OCI-LY3 (cell line): ENCODE results near the gene TICRR.
"Not testable (repeated sequence)": the region's sequence is repeated elsewhere in the genome, so short reads cannot be mapped to it uniquely, and the experiment has no call there.

ENCODE experiments used
- H2AFZ ChIP-seq: fragments of 200-600, 300-600 bp; shearing (Covaris generic); 2 replicates; pipeline ENCODE4 v1.6.0; 2014; ENCODE audit warnings: antibody characterized with exemption, low read depth, low read length
- H3K27ac ChIP-seq: fragments of 200-600, 300-600 bp; sonication (generic); 2 replicates; pipeline ENCODE4 v1.5.1; 2014; ENCODE audit warnings: mild to moderate bottlenecking, low read length, moderate library complexity, mixed read lengths
- H3K27me3 ChIP-seq: fragments of 200-600, 300-600 bp; sonication (generic); 2 replicates; pipeline ENCODE4 v1.6.1; 2014; ENCODE audit warnings: low read depth, low read length, mixed read lengths
- H3K36me3 ChIP-seq: fragments of 200-600, 300-600 bp; sonication (generic); replicated peaks from 2 replicates; pipeline ENCODE3; 2014; ENCODE audit warnings: low read depth, low read length, mixed read lengths
- H3K4me1 ChIP-seq: fragments of 300-600, 200-600 bp; sonication (generic); 2 replicates; pipeline ENCODE4 v1.6.1; 2014; ENCODE audit warnings: low read length, mixed read lengths
- H3K4me2 ChIP-seq: fragments of 200-600, 300-600 bp; sonication (generic); 2 replicates; pipeline ENCODE4 v1.6.1; 2014; ENCODE audit warnings: low read length, mixed read lengths
- H3K4me3 ChIP-seq: fragments of 300-600, 200-600 bp; sonication (generic); 2 replicates; pipeline ENCODE4 v1.5.1; 2014; ENCODE audit warnings: antibody characterized with exemption, mild to moderate bottlenecking, low read length, moderate library complexity
- H3K79me2 ChIP-seq: fragments of 300-600, 200-600 bp; shearing (Covaris generic); 2 replicates; pipeline ENCODE4 v1.6.1; 2014; ENCODE audit warnings: mild to moderate bottlenecking, low read length, mixed read lengths
- H3K9ac ChIP-seq: fragments of 300-600, 200-600 bp; shearing (Covaris generic); 2 replicates; pipeline ENCODE4 v1.6.0; 2014; ENCODE audit warnings: mild to moderate bottlenecking, low read length, moderate library complexity
- H3K9me3 ChIP-seq: fragments of 200-600, 300-600 bp; shearing (Covaris generic); 2 replicates; pipeline ENCODE4 v1.6.1; 2014; ENCODE audit warnings: low read length, mixed read lengths; ENCODE audit not compliant: insufficient read depth
- H4K20me1 ChIP-seq: fragments of 200-600, 300-600 bp; sonication (generic); 2 replicates; pipeline ENCODE4 v1.6.1; 2016; ENCODE audit warnings: low read length, mixed read lengths; ENCODE audit not compliant: insufficient read depth
- EZH2phosphoT487 ChIP-seq: fragments of 200-600 bp; shearing (Covaris generic); IDR thresholded peaks from 2 replicates; pipeline ENCODE4 v1.6.1; 2018; ENCODE audit warnings: antibody characterized with exemption, mixed run types, low read depth
- TF ChIP-seq, protein P1 (sequence below): fragments of 200-600, 300-600 bp; sonication (generic); IDR thresholded peaks from 2 replicates; pipeline ENCODE4 v1.5.1; 2014; ENCODE audit warnings: antibody characterized with exemption, low read length, low read depth

TICRR gene

DNA sequence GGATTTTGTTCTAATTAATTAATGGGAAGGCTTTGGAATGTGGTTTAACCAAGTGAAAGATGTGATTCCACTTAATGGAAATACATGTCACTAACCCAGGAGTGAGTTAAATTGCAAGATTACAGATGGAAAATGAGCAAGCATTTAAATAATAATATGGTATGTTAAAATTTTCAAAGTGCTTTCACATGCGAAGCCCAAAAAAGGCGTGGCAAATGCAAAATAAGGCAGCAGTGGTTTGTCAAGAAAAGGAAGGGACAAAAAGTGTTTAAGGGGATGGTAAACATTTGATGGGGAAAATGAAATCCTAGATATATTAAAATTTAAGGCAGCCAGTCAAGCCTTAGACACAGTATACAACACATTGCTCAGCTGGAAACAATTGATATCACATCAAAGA lies 2.9 kb downstream of the TICRR start:
- H3K4me2 ChIP-seq: peak overlapping the region; percentile 36
- peaks cover 26% of the 10 kb centered on the region for H4K20me1 ChIP-seq
- H3K4me1 ChIP-seq: peaks cover 20% of the 10 kb centered on the region
- H3K27me3 ChIP-seq: no peaks in the 10 kb centered on the region
- H2AFZ ChIP-seq: no peak overlapping the region
- peaks cover 78% of the 10 kb centered on the region for H3K79me2 ChIP-seq
- no peaks in the 10 kb centered on the region for H3K9me3 ChIP-seq
- TF ChIP-seq, protein P1, sequence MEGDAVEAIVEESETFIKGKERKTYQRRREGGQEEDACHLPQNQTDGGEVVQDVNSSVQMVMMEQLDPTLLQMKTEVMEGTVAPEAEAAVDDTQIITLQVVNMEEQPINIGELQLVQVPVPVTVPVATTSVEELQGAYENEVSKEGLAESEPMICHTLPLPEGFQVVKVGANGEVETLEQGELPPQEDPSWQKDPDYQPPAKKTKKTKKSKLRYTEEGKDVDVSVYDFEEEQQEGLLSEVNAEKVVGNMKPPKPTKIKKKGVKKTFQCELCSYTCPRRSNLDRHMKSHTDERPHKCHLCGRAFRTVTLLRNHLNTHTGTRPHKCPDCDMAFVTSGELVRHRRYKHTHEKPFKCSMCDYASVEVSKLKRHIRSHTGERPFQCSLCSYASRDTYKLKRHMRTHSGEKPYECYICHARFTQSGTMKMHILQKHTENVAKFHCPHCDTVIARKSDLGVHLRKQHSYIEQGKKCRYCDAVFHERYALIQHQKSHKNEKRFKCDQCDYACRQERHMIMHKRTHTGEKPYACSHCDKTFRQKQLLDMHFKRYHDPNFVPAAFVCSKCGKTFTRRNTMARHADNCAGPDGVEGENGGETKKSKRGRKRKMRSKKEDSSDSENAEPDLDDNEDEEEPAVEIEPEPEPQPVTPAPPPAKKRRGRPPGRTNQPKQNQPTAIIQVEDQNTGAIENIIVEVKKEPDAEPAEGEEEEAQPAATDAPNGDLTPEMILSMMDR: no peak
- TF ChIP-seq EZH2phosphoT487: no peak
- no peak overlapping the region for H3K9ac ChIP-seq
- no peak overlapping the region; the same call in 1 of the 2 replicates for H3K4me3 ChIP-seq
- no peak overlapping the region for H3K27ac ChIP-seq
- H3K36me3 ChIP-seq: peaks cover 46% of the 10 kb centered on the region

DNA sequence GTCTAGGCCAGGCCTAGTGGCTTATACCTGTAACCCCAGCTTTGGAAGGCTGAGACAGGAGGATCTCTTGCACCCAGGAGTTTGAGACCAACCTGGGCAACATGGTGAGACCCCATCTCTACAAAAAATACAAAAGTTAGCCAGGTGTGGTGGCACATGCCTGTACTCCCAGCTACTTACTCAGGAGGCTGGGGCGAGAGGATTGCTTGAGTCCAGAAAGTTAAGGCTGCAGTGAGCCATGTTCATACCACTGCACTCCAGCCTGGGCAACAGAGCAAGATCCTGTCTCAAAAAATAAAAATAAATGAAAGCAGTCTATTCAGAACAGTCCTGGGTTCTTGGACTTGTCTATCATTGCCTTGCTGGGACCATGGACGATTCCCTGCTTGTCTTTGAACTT lies 5.5 kb downstream of the TICRR start:
- H3K36me3 ChIP-seq: peaks cover 66% of the 10 kb centered on the region
- H3K9ac ChIP-seq, H2AFZ ChIP-seq, H3K4me2 ChIP-seq, H3K9me3 ChIP-seq, H3K27ac ChIP-seq, H3K4me3 ChIP-seq, H3K27me3 ChIP-seq: not testable (repeated sequence)
- peaks cover 26% of the 10 kb centered on the region for H4K20me1 ChIP-seq
- H3K4me1 ChIP-seq: peaks cover 18% of the 10 kb centered on the region
- peaks cover 95% of the 10 kb centered on the region for H3K79me2 ChIP-seq

DNA sequence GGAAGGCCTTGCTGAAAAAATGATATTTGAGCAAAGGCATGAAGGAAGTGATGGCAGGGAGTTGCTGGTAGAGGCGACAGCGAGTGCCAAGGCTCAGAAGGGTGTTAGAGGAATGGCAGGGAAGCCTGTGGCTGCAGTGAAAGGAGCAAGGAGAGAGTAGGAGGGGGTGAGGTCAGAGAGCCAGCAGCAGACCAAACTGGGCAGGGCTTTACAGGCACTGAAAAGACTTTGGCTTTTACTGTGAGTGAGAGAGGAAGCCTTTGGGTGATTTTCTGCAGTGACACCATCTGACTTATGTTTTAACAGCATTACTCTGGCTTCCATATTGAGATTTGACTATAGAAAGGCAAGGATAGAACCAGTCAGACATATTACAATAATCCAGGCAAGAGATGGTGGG lies 11.4 kb downstream of the TICRR start:
- TF ChIP-seq, protein P1: no peak
- TF ChIP-seq EZH2phosphoT487: no peak
- H3K4me3 ChIP-seq: no peak overlapping the region
- H3K9me3 ChIP-seq: no peaks in the 10 kb centered on the region
- H3K4me1 ChIP-seq: no peaks in the 10 kb centered on the region
- H3K27ac ChIP-seq: no peak overlapping the region
- H4K20me1 ChIP-seq: peaks cover 8% of the 10 kb centered on the region
- H3K36me3 ChIP-seq: peaks cover 79% of the 10 kb centered on the region
- H3K9ac ChIP-seq: no peak overlapping the region
- no peak overlapping the region for H3K4me2 ChIP-seq
- H2AFZ ChIP-seq: no peak overlapping the region
- H3K79me2 ChIP-seq: peaks cover 71% of the 10 kb centered on the region
- H3K27me3 ChIP-seq: no peaks in the 10 kb centered on the region

DNA sequence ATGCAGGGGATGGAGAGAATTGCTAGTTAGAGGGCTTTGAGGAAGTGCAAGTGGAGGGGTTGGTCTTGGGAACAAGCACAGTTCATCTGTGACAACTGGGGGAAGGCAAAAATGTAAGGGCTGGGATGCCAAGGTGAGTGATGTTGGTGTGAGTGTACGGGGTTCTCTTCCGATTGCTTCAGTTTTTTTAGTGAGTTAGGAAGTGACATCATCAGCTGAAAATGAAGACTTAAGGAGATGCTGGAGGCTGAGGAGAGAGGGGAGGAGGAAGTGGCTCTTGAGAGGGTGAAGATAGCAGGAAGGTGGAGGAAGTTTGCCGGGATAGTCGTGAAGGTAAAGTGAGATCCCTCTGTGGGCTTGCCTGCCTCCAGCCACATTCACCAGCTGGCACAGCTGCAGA lies 12.7 kb downstream of the TICRR start:
- Histone ChIP-seq H3K79me2 (peaks cover 62% of the 10 kb centered on the region), H3K9me3 (no peaks in the 10 kb centered on the region), H3K36me3 (peaks cover 82% of the 10 kb centered on the region), H3K4me1 (no peaks in the 10 kb centered on the region), H3K27me3 (no peaks in the 10 kb centered on the region), H3K4me3 (no peak overlapping the region), H3K27ac (no peak overlapping the region), H3K4me2 (no peak overlapping the region), H4K20me1 (peaks cover 6% of the 10 kb centered on the region; the same call in 1 of the 2 replicates), H3K9ac (no peak overlapping the region), H2AFZ (no peak overlapping the region)
- TF ChIP-seq EZH2phosphoT487: no peak
- TF ChIP-seq, protein P1: no peak

DNA sequence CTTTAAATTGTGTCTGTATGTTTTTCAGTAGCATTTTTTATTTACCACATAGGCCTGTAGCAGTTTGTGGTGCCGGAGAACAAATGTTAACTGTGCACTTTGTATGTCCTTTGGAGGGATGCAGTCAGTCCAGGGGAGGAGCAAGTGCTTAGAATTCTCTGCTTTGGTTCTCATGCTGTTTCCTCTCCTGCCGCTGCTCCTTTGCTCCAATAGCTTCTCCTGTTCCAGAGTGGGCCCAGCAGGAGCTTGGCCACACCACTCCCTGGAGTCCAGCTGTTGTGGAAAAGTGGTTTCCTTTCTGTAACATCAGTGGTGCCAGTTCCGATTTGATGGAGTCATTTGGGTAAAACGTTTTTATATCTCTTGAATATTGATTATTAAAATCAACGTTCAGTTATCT lies 16.6 kb downstream of the TICRR start:
- TF ChIP-seq EZH2phosphoT487: no peak
- TF ChIP-seq, protein P1: no peak
- no peak overlapping the region for H3K27ac ChIP-seq
- no peaks in the 10 kb centered on the region for H3K9me3 ChIP-seq
- no peak overlapping the region for H3K4me3 ChIP-seq
- peaks cover 40% of the 10 kb centered on the region for H3K79me2 ChIP-seq
- H2AFZ ChIP-seq: no peak overlapping the region
- peaks cover 82% of the 10 kb centered on the region for H3K36me3 ChIP-seq
- H4K20me1 ChIP-seq: 0 out of 2 replicates have a peak, but pooled peaks cover 4% of the 10 kb centered on the region
- no peaks in the 10 kb centered on the region for H3K4me1 ChIP-seq
- no peak overlapping the region for H3K9ac ChIP-seq
- no peak overlapping the region for H3K4me2 ChIP-seq
- H3K27me3 ChIP-seq: no peaks in the 10 kb centered on the region
